ENCODE results near the gene ANKRD65.
"Not testable (repeated sequence)": the region's sequence is repeated elsewhere in the genome, so short reads cannot be mapped to it uniquely, and the experiment has no call there.

The ANKRD65 gene

GRCh38 chr1:1397839-1398523 is 23.1 kb downstream of the ANKRD65 start:
- no peak for DNase-seq (ENCODE audit: low read depth in 2 of 2)

- DNase-seq (ENCODE audit: low read depth in 2 of 2): no peak
Measured at GRCh38 chr1:1395166-1395565, 25.9 kb downstream of the ANKRD65 start.

- DNase-seq (ENCODE audit: low read depth in 2 of 2): no peak
Measured at GRCh38 chr1:1394116-1394515, 27.0 kb downstream of the ANKRD65 start.

GRCh38 chr1:1393428-1393827 is 27.6 kb downstream of the ANKRD65 start:
- DNase-seq (ENCODE audit: low read depth in 2 of 2): no peak

GRCh38 chr1:1393014-1393413 is 28.1 kb downstream of the ANKRD65 start:
- DNase-seq (ENCODE audit: low read depth in 2 of 2): no peak

- DNase-seq (ENCODE audit: low read depth in 2 of 2): no peak
Measured at GRCh38 chr1:1391225-1391624, 29.9 kb downstream of the ANKRD65 start.

- no peak for DNase-seq (ENCODE audit: low read depth in 2 of 2)
Measured at GRCh38 chr1:1390675-1391074, 30.4 kb downstream of the ANKRD65 start.

- DNase-seq (ENCODE audit: low read depth in 2 of 2): no peak
Measured at GRCh38 chr1:1388078-1388472, 33.0 kb downstream of the ANKRD65 start.

GRCh38 chr1:1387098-1388077 is 33.7 kb downstream of the ANKRD65 start:
- no peak for DNase-seq (ENCODE audit: low read depth in 2 of 2)

- DNase-seq (ENCODE audit: low read depth in 2 of 2): no peak
Measured at GRCh38 chr1:1385931-1386330, 35.1 kb downstream of the ANKRD65 start.

- DNase-seq (ENCODE audit: low read depth in 2 of 2): not testable (repeated sequence)
Measured at GRCh38 chr1:1385339-1385738, 35.7 kb downstream of the ANKRD65 start.

- DNase-seq (ENCODE audit: low read depth in 2 of 2): no peak
Measured at GRCh38 chr1:1381294-1381693, 39.8 kb downstream of the ANKRD65 start.

- no peak for DNase-seq (ENCODE audit: low read depth in 2 of 2)
Measured at GRCh38 chr1:1380860-1381259, 40.2 kb downstream of the ANKRD65 start.

GRCh38 chr1:1377540-1378205 is 43.4 kb downstream of the ANKRD65 start:
- no peak for DNase-seq (ENCODE audit: low read depth in 2 of 2)

GRCh38 chr1:1376551-1377226 is 44.4 kb downstream of the ANKRD65 start:
- DNase-seq (ENCODE audit: low read depth in 2 of 2): no peak

- DNase-seq (ENCODE audit: low read depth in 2 of 2): peak; percentile 90 to 92
Measured at GRCh38 chr1:1374929-1375662, 46.0 kb downstream of the ANKRD65 start, which contains the start of gene AURKAIP1. AURKAIP1 (minus strand) TSS chr1:1375207; CDS start chr1:1374756, 451 bp downstream.

- no peak for DNase-seq (ENCODE audit: low read depth in 2 of 2)
Measured at GRCh38 chr1:1374589-1374928, 46.5 kb downstream of the ANKRD65 start.

- no peak for DNase-seq (ENCODE audit: low read depth in 2 of 2)
Measured at GRCh38 chr1:1373815-1374588, 47.1 kb downstream of the ANKRD65 start.

- no peak for DNase-seq (ENCODE audit: low read depth in 2 of 2)
Measured at GRCh38 chr1:1373051-1373814, 47.8 kb downstream of the ANKRD65 start.

All from activated CD8-positive, alpha-beta memory T cell treated with anti-CD3 and anti-CD28 coated beads for 4 hours (primary cell).